ENCODE data around the gene TMEM178B.

The TMEM178B gene

GRCh38 chr7:141361479-141361878 is 287.6 kb downstream of the TMEM178B start:
- TF ChIP-seq POLR2AphosphoS5 (IDR thresholded peaks at IDR 0.05; ENCODE audit: low read depth, low read length) (no peak), REST (IDR thresholded peaks at IDR 0.05; ENCODE audit: insufficient read depth in 1 of 2, low read depth in 2 of 2, low read length in 2 of 2) (no peak)

DNA sequence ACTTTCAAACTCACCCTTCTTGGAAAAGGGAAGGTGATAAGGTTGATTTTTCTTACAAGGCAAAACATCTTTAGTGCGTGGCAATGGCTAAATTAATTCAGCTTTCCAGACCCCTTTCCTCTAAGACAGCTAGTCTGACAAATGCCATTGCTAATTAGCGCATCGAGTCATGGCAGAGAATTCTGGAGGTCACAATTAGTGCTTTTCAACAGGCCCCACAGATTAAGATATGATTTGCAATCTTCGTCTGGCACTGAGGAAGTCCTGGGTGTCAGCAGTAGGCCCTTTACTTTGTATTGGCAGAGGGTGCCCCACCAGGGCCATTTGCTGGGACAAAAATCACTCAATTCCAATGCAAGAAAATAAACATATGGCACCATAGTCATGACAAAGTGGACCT is 288.1 kb downstream of the TMEM178B start:
- no peak for TF ChIP-seq POLR2AphosphoS5 (IDR thresholded peaks at IDR 0.05; ENCODE audit: low read depth, low read length)
- no peak for TF ChIP-seq REST (IDR thresholded peaks at IDR 0.05; ENCODE audit: insufficient read depth in 1 of 2, low read depth in 2 of 2, low read length in 2 of 2)
- TF ChIP-seq FOXP2 (optimal IDR thresholded peaks at IDR 0.05; ENCODE audit: borderline replicate concordance, extremely low read depth, extremely low read length, insufficient read depth), result no peak
- TF ChIP-seq SIN3A (IDR thresholded peaks at IDR 0.05; ENCODE audit: borderline replicate concordance, insufficient read depth, low read length), result no peak
- TF ChIP-seq TAF1 (IDR thresholded peaks at IDR 0.05; ENCODE audit: borderline replicate concordance, insufficient read depth, low read length), result no peak

GRCh38 chr7:141362580-141363435 is 288.9 kb downstream of the TMEM178B start:
- TF ChIP-seq REST (IDR thresholded peaks at IDR 0.05; ENCODE audit: insufficient read depth in 1 of 2, low read depth in 2 of 2, low read length in 2 of 2) (no peak), SIN3A (IDR thresholded peaks at IDR 0.05; ENCODE audit: borderline replicate concordance, insufficient read depth, low read length) (no peak), FOXP2 (optimal IDR thresholded peaks at IDR 0.05; ENCODE audit: borderline replicate concordance, extremely low read depth, extremely low read length, insufficient read depth) (no peak), TAF1 (IDR thresholded peaks at IDR 0.05; ENCODE audit: borderline replicate concordance, insufficient read depth, low read length) (no peak), POLR2AphosphoS5 (IDR thresholded peaks at IDR 0.05; ENCODE audit: low read depth, low read length) (no peak)

GRCh38 chr7:141363748-141364147 is 289.9 kb downstream of the TMEM178B start:
- TF ChIP-seq POLR2AphosphoS5 (IDR thresholded peaks at IDR 0.05; ENCODE audit: low read depth, low read length) (no peak), FOXP2 (optimal IDR thresholded peaks at IDR 0.05; ENCODE audit: borderline replicate concordance, extremely low read depth, extremely low read length, insufficient read depth) (no peak), SIN3A (IDR thresholded peaks at IDR 0.05; ENCODE audit: borderline replicate concordance, insufficient read depth, low read length) (no peak), REST (IDR thresholded peaks at IDR 0.05; ENCODE audit: insufficient read depth in 1 of 2, low read depth in 2 of 2, low read length in 2 of 2) (no peak), TAF1 (IDR thresholded peaks at IDR 0.05; ENCODE audit: borderline replicate concordance, insufficient read depth, low read length) (no peak)

All from PFSK-1 (cell line).